ES-I3 (cell line): Measurements from ENCODE around the gene FBXO42.

ENCODE experiments used
- H3K36me3 ChIP-seq: 2 replicates; pipeline ENCODE4 v1.6.1; 2013; ENCODE audit warnings: mild to moderate bottlenecking, low read length, control low read depth, moderate library complexity; ENCODE audit not compliant: insufficient read depth
- H3K4me1 ChIP-seq: 2 replicates; pipeline ENCODE4 v1.6.1; 2013; ENCODE audit warnings: mild to moderate bottlenecking, control low read depth, low read length; ENCODE audit not compliant: insufficient read depth
- H3K9ac ChIP-seq: 2 replicates; pipeline ENCODE4 v1.6.1; 2013; ENCODE audit warnings: low read depth, mild to moderate bottlenecking, low read length, moderate library complexity
- H3K9me3 ChIP-seq: 2 replicates; pipeline ENCODE4 v1.6.1; 2013; ENCODE audit warnings: mild to moderate bottlenecking, low read length, moderate library complexity; ENCODE audit not compliant: control insufficient read depth, insufficient read depth

The FBXO42 gene

DNA sequence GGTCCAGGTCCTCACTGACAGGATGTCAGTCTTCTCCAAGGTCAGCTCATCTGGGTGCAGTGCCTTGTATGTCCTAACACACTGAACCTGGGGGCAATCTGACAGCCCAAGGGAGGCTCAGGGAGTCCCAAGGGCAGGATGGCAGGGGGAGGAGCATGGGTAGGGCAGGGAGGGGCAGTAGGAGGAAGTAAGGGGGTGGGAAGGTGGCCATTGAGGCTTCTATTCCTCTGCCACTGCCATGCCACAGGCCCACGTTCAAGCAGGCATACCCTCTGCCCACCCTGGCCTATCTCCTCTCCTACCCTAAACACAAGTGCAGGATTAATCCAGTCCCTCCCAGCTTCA, 153.2 kb downstream of the FBXO42 start:
- Histone ChIP-seq H3K9me3 (no peaks in the 10 kb centered on the region), H3K36me3 (no peaks in the 10 kb centered on the region), H3K4me1 (no peaks in the 10 kb centered on the region), H3K9ac (no peak overlapping the region)

DNA sequence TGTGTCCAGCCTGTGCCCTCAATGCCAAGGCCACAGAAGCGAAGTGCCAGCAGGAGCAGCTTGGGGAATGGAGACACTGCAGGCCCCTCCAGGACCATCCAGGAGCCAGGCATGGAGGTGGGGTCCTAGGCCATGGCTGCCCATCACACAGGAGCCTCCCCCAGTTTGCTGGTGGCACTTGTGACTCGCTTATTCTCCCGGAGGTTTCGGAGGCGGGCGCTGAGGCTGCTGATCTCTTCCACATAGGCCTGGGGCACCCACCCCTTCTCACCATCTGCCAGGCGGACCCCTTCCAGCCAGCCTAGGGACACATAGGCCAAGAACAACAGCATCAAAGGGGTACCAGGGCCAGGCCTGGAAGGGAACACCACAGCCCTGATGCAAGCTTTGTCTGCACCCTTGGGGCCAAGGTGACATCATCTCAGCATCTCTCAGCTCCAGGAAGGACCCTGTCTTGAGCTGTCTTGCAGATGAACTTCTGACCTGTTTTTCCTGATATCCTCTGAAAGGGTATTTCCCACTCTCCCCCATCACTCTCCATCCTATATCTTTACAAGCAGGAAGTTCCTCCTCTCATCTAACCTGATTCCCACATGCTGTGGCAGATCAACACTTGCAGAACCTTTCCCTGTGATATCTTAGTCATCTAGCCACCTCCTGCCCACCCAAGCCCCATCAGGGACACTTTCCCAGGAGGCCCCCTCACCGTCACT, 153.7 kb downstream of the FBXO42 start:
- no peaks in the 10 kb centered on the region for H3K4me1 ChIP-seq
- no peaks in the 10 kb centered on the region for H3K36me3 ChIP-seq
- H3K9ac ChIP-seq, result no peak overlapping the region
- no peaks in the 10 kb centered on the region for H3K9me3 ChIP-seq

DNA sequence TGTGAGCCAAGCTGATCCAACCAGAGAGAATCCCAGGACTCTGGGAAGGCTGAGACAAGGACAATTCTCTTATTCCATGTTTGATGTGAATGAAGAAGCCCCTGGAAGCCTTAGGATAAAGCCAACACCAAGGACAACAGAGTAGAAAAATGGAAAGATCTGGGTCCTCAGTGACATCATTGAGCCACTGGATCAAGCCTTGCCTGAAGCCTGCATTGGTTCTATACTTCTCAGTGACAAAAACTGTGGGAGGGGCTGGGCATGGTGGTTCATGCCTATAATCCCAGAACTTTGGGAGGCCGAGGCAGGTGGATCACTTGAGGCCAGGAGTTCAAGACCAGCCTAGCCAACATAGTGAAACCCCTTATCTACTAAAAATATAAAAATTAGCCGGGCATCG, 155.4 kb downstream of the FBXO42 start:
- Histone ChIP-seq H3K9me3 (no peaks in the 10 kb centered on the region), H3K4me1 (no peaks in the 10 kb centered on the region), H3K9ac (no peak overlapping the region), H3K36me3 (no peaks in the 10 kb centered on the region)
